ENCODE data around the gene CCNY. TPM values are rescaled to one million over a fixed set of nuclear protein-coding genes. Genes with fewer than 3 reads are reported as not detected.

Gene CCNY
- total RNA-seq, 3 donors from 2014 or later: 48.6 to 64.4 (median 51.5) TPM

DNA sequence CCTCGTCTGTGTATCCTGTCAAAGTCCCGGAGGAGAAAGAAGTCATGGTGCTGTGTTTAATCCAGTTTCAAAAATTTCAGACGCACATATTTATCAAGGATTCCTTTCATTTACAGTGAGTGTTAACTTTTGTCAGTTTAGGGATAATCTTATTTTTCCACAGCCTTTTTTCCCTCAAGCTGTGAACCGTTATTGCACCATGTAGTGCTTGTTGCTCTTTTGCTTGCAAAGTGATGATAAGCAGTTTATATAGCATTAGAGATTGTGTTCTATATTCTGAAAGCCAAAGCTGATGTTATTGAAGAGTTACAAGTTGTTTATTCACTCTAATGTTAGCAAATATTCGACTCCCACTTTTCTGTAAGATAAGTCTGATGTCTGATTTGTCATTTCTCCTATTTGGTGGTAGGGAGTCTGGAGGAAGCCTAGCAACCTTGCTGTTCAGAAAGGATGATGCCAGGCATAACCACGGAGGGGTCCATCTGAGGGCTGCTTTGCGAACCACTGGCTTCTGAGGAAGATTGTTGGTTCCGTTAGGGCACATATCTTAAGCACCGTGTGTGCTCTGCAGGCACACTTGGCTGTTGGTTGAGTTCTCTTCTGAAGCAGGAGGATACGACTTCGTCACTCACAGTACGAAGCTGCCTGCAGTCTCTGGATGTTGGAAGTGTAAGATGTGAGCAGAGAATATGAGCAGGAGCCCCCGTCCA, 11.7 kb downstream of the CCNY start:
- TF ChIP-seq, protein P1, sequence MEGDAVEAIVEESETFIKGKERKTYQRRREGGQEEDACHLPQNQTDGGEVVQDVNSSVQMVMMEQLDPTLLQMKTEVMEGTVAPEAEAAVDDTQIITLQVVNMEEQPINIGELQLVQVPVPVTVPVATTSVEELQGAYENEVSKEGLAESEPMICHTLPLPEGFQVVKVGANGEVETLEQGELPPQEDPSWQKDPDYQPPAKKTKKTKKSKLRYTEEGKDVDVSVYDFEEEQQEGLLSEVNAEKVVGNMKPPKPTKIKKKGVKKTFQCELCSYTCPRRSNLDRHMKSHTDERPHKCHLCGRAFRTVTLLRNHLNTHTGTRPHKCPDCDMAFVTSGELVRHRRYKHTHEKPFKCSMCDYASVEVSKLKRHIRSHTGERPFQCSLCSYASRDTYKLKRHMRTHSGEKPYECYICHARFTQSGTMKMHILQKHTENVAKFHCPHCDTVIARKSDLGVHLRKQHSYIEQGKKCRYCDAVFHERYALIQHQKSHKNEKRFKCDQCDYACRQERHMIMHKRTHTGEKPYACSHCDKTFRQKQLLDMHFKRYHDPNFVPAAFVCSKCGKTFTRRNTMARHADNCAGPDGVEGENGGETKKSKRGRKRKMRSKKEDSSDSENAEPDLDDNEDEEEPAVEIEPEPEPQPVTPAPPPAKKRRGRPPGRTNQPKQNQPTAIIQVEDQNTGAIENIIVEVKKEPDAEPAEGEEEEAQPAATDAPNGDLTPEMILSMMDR (IDR thresholded peaks at IDR 0.05): no peak
- no peak for DNase-seq
- Histone ChIP-seq H3K4me3 (no peak overlapping the region), H3K36me3 (ENCODE audit: low read depth) (no peaks in the 10 kb centered on the region), H3K4me1 (ENCODE audit: low read depth) (peaks cover 5% of the 10 kb centered on the region), H3K9me3 (no peaks in the 10 kb centered on the region)
- no peak for ATAC-seq
- intact Hi-C loops (cut with DNase I, micrococcal nuclease): no loop called here

DNA sequence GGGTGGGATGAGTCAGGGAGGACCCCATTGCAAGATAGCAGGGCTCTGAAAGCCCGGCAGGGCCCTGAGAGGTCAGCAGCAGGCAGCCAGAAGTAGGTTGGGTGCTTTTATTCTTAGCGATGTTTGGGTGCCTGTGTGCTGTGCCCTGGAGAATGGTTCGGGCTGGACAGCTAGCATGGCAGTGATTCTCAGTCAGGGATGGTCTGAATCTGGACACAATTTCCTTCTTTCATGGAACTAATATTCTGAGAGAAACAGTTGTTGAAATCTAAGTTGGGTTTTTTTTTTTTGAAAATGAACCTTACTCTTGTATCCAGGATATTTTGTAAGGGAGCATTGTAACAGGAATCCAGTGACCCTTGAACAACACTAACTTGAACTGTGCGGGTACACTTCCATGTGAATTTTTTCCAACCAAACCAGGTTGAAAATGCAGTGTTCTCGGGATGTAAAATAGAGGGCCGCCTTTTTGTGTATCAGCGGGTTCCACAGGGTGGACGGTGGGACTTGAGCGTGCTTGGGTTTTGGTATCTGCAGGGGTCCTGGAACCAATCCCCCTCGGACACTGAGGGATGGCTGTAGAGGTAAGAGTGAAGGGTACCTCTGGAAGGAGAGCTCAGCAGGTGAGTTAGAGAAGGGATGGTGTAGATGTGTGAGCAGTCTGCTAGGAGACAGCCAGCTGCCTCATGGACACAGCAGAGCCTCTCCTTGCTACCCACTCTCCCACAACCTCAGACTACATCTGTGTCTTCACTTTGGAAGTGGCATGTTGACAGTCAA, 12.5 kb downstream of the CCNY start:
- H3K4me3 ChIP-seq: no peak overlapping the region
- ATAC-seq: no peak
- peaks cover 5% of the 10 kb centered on the region for H3K4me1 ChIP-seq (ENCODE audit: low read depth)
- H3K36me3 ChIP-seq (ENCODE audit: low read depth): no peaks in the 10 kb centered on the region
- TF ChIP-seq, protein P1 (IDR thresholded peaks at IDR 0.05): no peak
- no peaks in the 10 kb centered on the region for H3K9me3 ChIP-seq
- DNase-seq: no peak
- intact Hi-C loops (cut with DNase I, micrococcal nuclease): no loop called here

DNA sequence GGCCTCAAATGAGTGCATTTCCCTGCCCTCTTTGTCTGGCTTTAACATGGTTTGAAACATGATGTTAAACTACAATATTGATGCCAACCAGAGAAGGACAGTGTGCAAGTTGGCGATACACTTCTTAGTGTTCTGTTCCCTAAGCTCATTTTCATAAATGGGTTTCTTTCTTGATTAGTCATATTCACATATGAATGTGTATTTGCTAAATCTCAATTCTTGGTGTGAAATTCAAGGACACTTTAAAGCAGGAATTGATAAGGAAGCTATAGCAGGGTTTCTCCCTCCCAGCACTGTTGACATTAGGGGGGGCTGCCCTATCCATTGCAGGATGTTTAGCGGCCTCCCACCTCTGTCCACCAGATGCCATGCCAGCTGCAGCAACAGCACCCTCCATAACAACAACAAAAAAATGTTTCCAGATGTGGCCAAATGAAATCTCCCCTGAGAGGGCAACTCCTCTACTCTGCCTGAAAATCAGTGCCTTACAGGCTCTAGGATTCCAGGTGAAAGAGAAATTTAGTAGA, 13.1 kb downstream of the CCNY start:
- DNase-seq (no peak), ATAC-seq (no peak)
- intact Hi-C loops (cut with DNase I, micrococcal nuclease): no loop called here
- Histone ChIP-seq H3K36me3 (ENCODE audit: low read depth) (no peaks in the 10 kb centered on the region), H3K4me3 (no peak overlapping the region), H3K9me3 (no peaks in the 10 kb centered on the region), H3K4me1 (ENCODE audit: low read depth) (peaks cover 5% of the 10 kb centered on the region)
- TF ChIP-seq, protein P1 (IDR thresholded peaks at IDR 0.05): no peak

DNA sequence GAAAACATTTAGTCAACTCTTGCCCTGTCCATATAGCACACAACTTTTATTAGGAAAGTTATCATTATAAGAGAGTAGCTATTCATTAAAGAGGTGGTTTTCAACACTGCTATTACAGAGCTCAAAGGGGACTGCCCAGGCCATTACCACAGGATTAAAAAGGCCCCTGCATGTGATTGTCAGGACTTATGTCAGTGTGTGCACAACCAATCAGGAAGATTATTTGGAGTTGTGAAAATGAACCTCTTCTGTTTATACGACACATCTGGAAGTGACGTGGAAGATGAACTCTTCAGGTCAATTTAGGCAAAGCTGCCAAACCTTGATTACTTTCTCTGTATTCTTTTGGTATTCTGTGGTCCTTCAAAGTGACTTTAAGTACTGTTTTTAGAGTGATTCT, 14.7 kb downstream of the CCNY start:
- DNase-seq (no peak), ATAC-seq (no peak)
- no peaks in the 10 kb centered on the region for H3K9me3 ChIP-seq
- intact Hi-C loops (cut with DNase I, micrococcal nuclease): no loop called here
- H3K4me1 ChIP-seq (ENCODE audit: low read depth): peaks cover 5% of the 10 kb centered on the region
- TF ChIP-seq, protein P1 (IDR thresholded peaks at IDR 0.05): no peak
- no peak overlapping the region for H3K4me3 ChIP-seq
- no peaks in the 10 kb centered on the region for H3K36me3 ChIP-seq (ENCODE audit: low read depth)

DNA sequence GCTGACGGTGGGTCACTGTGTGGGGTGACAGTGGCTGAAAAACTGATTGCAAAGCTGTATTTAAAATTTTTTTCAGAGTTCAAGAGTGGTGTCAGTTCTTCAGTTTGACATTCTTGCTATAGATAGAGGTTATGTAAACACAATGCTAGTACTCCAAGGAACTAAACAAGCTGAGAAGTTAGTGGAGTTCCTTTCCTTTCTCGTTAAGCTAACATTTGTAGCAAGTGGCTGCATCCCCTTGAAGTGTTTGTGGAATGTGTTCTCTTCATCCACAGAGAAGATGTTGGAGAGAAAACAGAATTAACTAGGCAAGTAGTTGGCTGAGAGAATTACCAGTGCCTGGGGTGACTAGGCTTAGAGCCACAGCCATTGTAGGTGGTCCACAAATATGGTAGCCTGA, 15.8 kb downstream of the CCNY start:
- no peak for ATAC-seq
- no peak overlapping the region for H3K4me3 ChIP-seq
- no peaks in the 10 kb centered on the region for H3K36me3 ChIP-seq (ENCODE audit: low read depth)
- no peak for DNase-seq
- H3K9me3 ChIP-seq: no peaks in the 10 kb centered on the region
- peaks cover 5% of the 10 kb centered on the region for H3K4me1 ChIP-seq (ENCODE audit: low read depth)
- TF ChIP-seq, protein P1 (IDR thresholded peaks at IDR 0.05): no peak
- intact Hi-C loops (cut with DNase I, micrococcal nuclease): no loop called here

All from mucosa of descending colon (tissue), 3 donors.